Measurements from ENCODE around the gene INF2.

The INF2 gene

GRCh38 chr14:104712881-104713734 lies 23.7 kb downstream of the INF2 start:
- TF ChIP-seq, protein P1, sequence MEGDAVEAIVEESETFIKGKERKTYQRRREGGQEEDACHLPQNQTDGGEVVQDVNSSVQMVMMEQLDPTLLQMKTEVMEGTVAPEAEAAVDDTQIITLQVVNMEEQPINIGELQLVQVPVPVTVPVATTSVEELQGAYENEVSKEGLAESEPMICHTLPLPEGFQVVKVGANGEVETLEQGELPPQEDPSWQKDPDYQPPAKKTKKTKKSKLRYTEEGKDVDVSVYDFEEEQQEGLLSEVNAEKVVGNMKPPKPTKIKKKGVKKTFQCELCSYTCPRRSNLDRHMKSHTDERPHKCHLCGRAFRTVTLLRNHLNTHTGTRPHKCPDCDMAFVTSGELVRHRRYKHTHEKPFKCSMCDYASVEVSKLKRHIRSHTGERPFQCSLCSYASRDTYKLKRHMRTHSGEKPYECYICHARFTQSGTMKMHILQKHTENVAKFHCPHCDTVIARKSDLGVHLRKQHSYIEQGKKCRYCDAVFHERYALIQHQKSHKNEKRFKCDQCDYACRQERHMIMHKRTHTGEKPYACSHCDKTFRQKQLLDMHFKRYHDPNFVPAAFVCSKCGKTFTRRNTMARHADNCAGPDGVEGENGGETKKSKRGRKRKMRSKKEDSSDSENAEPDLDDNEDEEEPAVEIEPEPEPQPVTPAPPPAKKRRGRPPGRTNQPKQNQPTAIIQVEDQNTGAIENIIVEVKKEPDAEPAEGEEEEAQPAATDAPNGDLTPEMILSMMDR (IDR thresholded peaks at IDR 0.05; ENCODE audit: low read depth, low read length), result no peak
- no peak for DNase-seq (ENCODE audit: extremely low read depth, low read depth)

- no peak for DNase-seq (ENCODE audit: extremely low read depth, low read depth)
- TF ChIP-seq, protein P1 (IDR thresholded peaks at IDR 0.05; ENCODE audit: low read depth, low read length), result no peak
Observed at GRCh38 chr14:104714066-104714465, 24.6 kb downstream of the INF2 start.

GRCh38 chr14:104714681-104715080 lies 25.3 kb downstream of the INF2 start:
- TF ChIP-seq, protein P1 (IDR thresholded peaks at IDR 0.05; ENCODE audit: low read depth, low read length), result no peak
- DNase-seq (ENCODE audit: extremely low read depth, low read depth), result no peak

- no peak for DNase-seq (ENCODE audit: extremely low read depth, low read depth)
Observed at GRCh38 chr14:104715416-104715815, 26.0 kb downstream of the INF2 start.

GRCh38 chr14:104715871-104716270 lies 26.5 kb downstream of the INF2 start:
- no peak for DNase-seq (ENCODE audit: extremely low read depth, low read depth)
- TF ChIP-seq, protein P1 (IDR thresholded peaks at IDR 0.05; ENCODE audit: low read depth, low read length), result no peak

More at GRCh38 chr14:104715416-104715815, 26.0 kb downstream of the INF2 start:
- TF ChIP-seq, protein P1 (IDR thresholded peaks at IDR 0.05; ENCODE audit: low read depth, low read length), result no peak

DNA sequence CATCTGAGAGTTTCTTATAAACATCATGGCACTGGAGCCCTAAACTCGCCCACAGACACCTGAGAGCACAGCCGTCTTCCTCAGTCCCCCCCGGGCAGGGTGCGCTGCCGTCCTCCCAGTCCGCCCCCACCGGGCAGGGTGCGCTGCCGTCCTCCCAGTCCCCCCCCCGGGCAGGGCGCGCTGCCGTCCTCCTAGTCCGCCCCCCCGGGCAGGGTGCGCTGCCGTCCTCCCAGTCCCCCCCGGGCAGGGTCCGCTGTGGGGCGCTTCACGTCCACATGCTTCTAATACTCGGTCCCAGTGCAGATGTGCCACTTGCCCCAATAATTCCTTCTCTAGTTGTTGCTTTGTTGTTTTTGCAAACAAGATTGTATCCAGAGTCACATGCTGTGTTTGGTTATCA lies 27.7 kb downstream of the INF2 start:
- TF ChIP-seq, protein P1 (IDR thresholded peaks at IDR 0.05; ENCODE audit: low read depth, low read length), result no peak
- DNase-seq (ENCODE audit: extremely low read depth, low read depth), result no peak

DNA sequence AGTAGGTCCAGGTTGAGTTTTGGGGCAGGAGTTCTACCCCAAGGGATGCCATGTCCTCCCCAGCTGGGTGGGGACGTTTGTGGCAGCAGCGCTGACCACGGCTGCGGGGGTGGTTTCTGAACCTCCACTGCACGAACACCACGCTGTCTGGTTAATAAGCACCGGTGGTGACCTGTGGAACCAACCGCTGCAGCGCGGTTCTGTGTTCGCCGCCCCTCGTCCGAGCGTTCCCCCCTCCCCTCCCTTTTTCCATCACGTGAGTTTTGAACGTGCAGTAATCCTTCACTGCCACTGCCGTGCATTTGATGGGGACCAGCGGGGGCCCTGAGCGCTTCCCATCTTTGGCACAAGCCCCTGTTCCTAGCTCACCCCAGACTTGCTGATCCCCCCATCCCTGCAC lies 28.2 kb downstream of the INF2 start:
- DNase-seq (ENCODE audit: extremely low read depth, low read depth), result no peak
- TF ChIP-seq, protein P1 (IDR thresholded peaks at IDR 0.05; ENCODE audit: low read depth, low read length), result no peak
